Activated naive CD4-positive, alpha-beta T cell treated with anti-CD3 and anti-CD28 coated beads, Interleukin-2, amount 50 U/mL, for 72 hours (primary cell): ENCODE measurements around the gene CHST9. TPM values are rescaled to one million over a fixed set of nuclear protein-coding genes. Genes with fewer than 3 reads are reported as not detected.

Experiments used
- ATAC-seq, 2 donors: fragments of 150-1000 bp; cut with Tn5 transposase; 2 replicates each; pipeline ENCODE4 v1.10.0; 2021; ENCODE audit warnings: mild to moderate bottlenecking in 2 of 2, moderate library complexity in 2 of 2
- DNase-seq, 2 donors: peaks; one replicate each; pipeline ENCODE4 v3.0.0; 2021 to 2022; ENCODE audit warnings: low spot score in 2 of 2
- H3K27ac Mint-ChIP-seq, 2 donors: one replicate each; pipeline ENCODE4 v1.8.0; 2022; ENCODE audit warnings: mild to moderate bottlenecking in 2 of 2, mixed read lengths in 2 of 2
- H3K36me3 Mint-ChIP-seq, 2 donors: one replicate each; pipeline ENCODE4 v1.8.0; 2022; ENCODE audit warnings: mixed read lengths in 2 of 2
- H3K9me3 Mint-ChIP-seq, 2 donors: one replicate each; pipeline ENCODE4 v1.8.0; 2022; ENCODE audit warnings: mixed read lengths in 2 of 2
- total RNA-seq, 2 donors: library from RNA; stranded (reverse); gene quantifications; one replicate each; pipeline ENCODE4 v1.2.3, GENCODE V29; 2022

Gene CHST9
- total RNA-seq, 2 donors from 2014 or later: not detected

DNA sequence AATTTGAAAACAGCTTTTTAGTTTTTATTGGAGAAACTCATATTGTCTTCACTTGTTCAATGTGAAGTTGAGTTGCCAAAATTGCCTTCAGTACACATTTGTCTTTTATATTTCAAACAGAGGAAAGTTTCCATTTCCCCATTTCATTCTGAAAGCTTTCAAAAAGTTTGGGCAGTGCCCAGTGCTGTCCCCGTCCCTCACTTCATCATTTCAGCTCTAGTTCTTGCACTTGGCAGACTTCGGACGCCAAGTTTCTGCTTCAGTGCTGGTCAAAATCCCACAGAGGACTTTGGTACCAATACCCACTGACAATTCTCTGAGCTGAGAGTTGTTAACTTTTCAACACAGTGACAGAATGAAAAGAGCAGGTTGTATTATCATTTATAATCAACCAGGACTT, 276.2 kb downstream of the CHST9 start:
- no peak for DNase-seq
- Mint-ChIP-seq H3K27ac (no peak overlapping the region), H3K36me3 (peaks cover 0 to 6% of the 10 kb centered on the region in 2 donors), H3K9me3 (peaks cover 15 to 19% of the 10 kb centered on the region in 2 donors)
- no peak for ATAC-seq

DNA sequence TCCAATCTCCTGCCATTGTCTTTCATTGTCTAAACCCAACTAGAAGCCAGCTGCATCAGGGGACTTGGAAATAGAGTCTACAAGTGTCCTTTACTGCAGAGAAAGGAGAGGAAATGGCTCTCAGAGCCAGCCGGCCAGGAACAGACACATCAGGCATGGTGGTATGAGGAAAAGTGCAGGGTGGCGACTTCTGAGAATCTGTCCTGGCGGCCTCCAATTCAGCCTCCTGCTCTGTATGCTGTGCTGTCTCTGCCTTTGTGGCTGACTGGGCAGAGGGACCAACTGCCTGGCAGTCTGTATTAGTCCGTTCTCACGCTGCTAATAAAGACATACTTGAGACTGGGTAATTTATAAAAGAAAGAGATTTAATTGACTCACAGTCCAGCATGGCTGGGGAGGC, 282.8 kb downstream of the CHST9 start:
- H3K9me3 Mint-ChIP-seq: peaks cover 13 to 29% of the 10 kb centered on the region in 2 donors
- ATAC-seq: no peak
- no peak overlapping the region for H3K27ac Mint-ChIP-seq
- H3K36me3 Mint-ChIP-seq: peaks cover 0 to 23% of the 10 kb centered on the region in 2 donors
- DNase-seq: no peak

DNA sequence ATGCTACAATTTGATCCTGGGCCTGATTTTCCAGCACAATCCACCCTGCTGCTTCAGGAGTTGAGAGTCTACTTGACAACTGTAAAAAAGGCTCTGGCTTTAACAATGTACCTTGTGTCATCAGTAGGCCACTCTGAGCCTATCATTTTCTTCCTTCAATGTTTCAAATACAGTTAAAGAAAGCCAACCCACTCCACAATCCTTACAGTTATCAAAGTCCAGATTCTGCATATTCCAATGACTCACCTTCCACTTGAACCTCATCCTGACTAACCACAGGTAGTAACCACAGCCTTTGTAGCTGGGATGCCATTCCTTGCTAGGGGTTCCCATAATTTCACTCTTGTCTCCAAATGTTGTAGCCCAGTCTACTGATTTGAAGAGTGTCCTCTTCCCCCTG, 284.1 kb downstream of the CHST9 start:
- no peak overlapping the region for H3K27ac Mint-ChIP-seq
- ATAC-seq (no peak), DNase-seq (no peak)
- H3K36me3 Mint-ChIP-seq: peaks cover 0 to 23% of the 10 kb centered on the region in 2 donors
- H3K9me3 Mint-ChIP-seq: peaks cover 7 to 22% of the 10 kb centered on the region in 2 donors

DNA sequence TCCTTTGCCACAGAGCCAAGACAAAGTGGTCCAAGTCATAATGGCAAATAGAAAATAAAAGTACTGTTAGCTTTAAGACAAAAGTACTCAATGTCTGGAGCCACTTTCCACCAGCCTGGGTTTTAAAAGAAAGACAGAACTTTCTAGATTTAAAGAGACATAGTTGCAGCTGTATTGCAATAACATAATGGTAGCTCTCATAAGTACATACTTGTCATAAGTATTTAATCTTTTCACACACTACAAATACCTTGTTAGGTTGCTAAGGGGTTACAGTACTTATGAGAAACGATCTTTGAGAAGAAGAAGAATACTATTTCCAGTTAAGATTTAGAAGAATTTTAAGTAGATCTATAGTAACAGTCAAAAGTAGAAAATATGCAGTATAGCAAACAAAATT, 290.7 kb downstream of the CHST9 start:
- H3K36me3 Mint-ChIP-seq: no peaks in the 10 kb centered on the region
- no peak for ATAC-seq
- DNase-seq: no peak
- H3K9me3 Mint-ChIP-seq: peaks cover 0 to 6% of the 10 kb centered on the region in 2 donors
- H3K27ac Mint-ChIP-seq: no peak overlapping the region

DNA sequence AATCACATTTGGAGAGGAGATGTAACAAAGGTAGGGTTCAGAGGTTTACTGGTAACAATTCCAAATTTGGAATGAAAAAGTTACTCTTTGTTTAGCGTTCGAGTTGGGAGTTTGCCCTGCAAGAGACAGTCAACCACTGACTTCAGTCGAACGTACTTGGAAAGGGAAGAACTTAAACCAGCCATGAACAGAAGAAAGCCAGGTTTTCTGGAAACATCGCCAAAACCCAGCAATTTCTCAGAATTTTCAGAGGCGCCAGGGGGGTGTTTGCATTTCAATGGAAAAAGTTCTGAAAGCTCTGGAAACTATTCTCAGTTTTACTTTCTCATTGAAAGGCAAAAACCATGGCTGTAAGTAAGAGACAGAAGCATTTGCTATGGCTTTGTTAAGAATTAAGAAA, 291.1 kb downstream of the CHST9 start:
- DNase-seq (no peak), ATAC-seq (no peak)
- H3K36me3 Mint-ChIP-seq: no peaks in the 10 kb centered on the region
- no peak overlapping the region for H3K27ac Mint-ChIP-seq
- H3K9me3 Mint-ChIP-seq: peaks cover 0 to 9% of the 10 kb centered on the region in 2 donors

DNA sequence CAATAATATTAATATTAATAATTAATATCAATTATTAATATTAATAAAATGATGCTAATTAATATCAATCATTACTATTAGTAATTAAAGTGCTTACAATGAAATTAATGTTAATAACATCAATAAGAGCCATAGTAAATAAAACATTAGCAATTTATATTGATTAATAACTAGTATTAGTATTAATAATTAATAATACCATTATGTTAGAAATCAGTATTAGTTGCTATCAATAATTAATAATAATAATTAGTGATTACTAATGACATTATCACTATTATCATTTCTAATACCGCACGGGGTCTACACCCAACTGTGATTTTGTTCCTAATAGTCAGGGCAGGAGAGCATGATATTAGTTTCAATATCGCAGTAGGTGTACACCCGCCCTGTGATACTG, 296.8 kb downstream of the CHST9 start:
- DNase-seq (no peak), ATAC-seq (no peak)
- no peaks in the 10 kb centered on the region for H3K36me3 Mint-ChIP-seq
- H3K9me3 Mint-ChIP-seq: peaks cover 0 to 8% of the 10 kb centered on the region in 2 donors
- H3K27ac Mint-ChIP-seq: no peak overlapping the region

DNA sequence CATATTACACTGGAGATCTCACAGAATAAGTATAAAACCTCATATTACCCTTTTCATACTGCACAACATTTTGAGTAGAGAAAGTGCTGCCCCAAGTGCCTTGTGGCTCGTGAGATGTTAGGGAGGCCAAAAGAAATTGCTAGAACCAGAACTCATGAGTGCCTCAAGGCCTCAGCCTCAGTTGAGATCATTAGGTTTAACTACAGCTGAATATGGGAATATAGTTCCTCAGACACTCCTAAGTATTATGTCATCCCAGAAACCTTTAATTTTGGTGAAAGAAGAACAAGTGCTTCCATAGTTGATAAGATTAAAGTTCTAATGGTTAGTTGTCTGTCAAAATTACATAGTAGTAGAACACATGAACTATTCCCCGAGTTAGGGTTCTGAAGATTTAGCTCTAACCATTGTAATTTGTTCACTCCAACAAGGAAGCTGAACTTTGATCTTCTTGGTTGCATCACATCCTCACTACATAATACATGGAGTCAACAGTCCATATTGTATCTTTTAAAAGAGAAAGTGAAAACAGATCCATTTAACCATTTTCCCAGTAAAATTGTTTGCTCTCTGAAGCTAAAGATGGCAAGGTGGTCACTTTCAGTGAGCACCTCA, 310.0 kb downstream of the CHST9 start:
- Mint-ChIP-seq H3K36me3 (no peaks in the 10 kb centered on the region), H3K27ac (no peak overlapping the region), H3K9me3 (peaks cover 4 to 23% of the 10 kb centered on the region in 2 donors)
- DNase-seq: no peak
- ATAC-seq: no peak

DNA sequence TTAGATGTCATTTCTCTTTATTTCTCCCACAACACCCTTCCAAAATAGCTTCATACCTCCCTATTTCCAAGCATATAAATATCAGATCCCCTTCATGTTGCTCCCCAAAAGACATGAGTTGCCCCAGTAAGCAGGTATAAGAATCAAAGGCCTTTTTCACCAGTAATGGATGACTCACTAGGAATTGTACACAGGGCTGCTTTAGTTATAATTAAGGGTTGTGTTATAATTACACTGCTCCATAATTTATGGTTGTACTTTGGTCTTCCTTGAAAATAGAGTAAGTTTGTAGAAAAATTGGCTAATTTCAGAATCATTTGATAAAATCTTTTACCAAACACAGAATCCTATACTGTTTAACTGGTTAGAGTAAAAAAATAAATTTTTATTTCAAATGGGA, 310.8 kb downstream of the CHST9 start:
- Mint-ChIP-seq H3K9me3 (peaks cover 7 to 23% of the 10 kb centered on the region in 2 donors), H3K36me3 (no peaks in the 10 kb centered on the region), H3K27ac (no peak overlapping the region)
- DNase-seq: no peak
- ATAC-seq: no peak

DNA sequence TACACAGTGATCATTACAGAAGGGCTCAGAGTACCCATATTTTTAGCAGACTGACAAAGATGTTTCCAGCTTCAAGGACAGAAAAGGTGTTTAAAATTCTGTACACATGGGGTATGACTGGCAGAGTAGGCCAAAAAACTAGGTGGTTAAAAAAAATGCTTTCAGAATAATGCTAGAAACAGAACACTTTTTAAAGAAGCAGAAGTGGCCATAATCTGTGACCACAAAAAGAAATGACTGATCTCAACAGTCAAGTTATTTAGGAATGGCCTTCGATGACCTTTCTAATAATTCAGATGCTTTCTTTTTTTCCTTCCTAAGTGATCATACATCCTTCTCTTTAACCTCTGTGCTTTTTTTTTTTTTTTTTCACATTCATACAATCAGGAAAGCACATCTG, 315.5 kb downstream of the CHST9 start:
- Mint-ChIP-seq H3K27ac (no peak overlapping the region), H3K9me3 (peaks cover 4 to 13% of the 10 kb centered on the region in 2 donors), H3K36me3 (no peaks in the 10 kb centered on the region)
- DNase-seq: no peak
- ATAC-seq: no peak

DNA sequence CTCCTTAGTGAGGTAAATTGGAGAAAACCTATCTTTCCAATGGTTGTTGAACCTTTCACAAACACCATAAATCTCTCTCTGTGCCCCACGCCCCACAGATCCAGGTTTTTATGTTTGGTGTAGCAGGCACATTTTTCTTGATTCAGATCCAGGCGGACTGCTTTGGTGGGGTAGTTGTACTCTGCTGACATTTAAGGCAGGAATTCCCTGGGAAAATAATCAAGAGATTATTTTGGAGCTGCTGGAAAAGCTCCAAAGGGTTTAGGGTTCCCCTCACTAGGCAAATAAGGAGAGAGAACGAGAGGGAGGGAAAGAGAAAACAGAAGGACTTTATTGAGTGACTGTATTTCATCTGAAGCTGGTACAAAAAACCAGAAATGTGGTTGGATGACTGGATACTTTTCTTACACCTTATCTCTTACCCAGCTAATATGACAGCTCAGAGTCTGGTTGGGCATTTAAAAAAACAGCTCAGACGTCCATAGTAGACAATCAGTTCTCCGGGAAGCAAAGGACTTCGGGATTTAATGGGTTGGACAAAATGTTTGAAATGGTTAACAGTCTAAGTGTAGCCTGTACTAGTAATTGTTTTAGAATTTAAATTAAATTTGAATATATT, 316.0 kb downstream of the CHST9 start:
- peaks cover 4 to 10% of the 10 kb centered on the region in 2 donors for H3K9me3 Mint-ChIP-seq
- H3K36me3 Mint-ChIP-seq: no peaks in the 10 kb centered on the region
- no peak for ATAC-seq
- DNase-seq: no peak
- H3K27ac Mint-ChIP-seq: no peak overlapping the region

DNA sequence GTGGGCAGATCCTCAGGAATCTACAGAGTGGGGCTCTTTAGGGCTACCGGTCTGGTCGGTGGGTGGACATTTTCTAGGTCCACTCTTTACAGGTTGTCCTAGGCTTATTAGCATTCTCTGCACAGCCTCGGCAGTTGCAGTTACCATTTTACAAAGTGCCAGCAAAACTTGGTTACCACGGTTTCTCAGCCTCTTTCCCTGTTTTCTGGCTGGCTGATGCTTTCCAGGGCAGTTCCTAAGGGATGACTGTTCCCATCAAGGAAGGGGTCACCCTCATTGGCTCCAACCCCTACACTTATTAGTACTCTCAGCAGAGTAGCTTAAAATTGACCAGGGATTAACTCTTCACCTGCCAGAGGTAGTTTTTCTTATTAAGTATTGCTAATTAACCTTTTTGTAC, 317.6 kb downstream of the CHST9 start:
- Mint-ChIP-seq H3K9me3 (peaks cover 4 to 5% of the 10 kb centered on the region in 2 donors), H3K27ac (no peak overlapping the region), H3K36me3 (no peaks in the 10 kb centered on the region)
- DNase-seq (no peak), ATAC-seq (no peak)

DNA sequence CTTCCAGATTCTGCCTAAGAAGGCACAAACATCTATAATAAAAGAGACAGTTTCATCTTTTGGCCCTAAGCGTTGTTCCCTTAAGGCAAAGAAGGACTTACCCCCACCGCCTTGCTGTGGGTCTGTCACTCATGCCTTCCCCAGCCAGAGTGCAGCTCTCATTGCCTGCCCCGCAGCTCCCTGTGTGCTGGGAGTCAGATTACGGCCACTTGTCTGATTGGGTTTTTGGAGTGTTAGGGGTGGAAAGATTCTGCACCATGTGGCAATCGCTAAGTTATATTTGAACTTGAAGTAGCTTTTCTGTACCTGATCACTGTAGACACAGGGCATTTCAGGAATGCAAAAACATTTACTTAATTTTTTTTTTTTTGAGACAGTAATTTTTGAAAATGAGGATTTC, 319.6 kb downstream of the CHST9 start, which contains the start of gene AQP4:
Gene AQP4 (minus strand): TSS at position 151 of the 400 bp plus-strand sequence. CDS start 18 bp downstream, at position 133.
- ATAC-seq (no peak), DNase-seq (no peak)
- H3K27ac Mint-ChIP-seq: no peak within 1 kb of the TSS
- H3K9me3 Mint-ChIP-seq: peaks cover 0 to 4% of the 10 kb centered on the region in 2 donors
- no peaks in the 10 kb centered on the region for H3K36me3 Mint-ChIP-seq

DNA sequence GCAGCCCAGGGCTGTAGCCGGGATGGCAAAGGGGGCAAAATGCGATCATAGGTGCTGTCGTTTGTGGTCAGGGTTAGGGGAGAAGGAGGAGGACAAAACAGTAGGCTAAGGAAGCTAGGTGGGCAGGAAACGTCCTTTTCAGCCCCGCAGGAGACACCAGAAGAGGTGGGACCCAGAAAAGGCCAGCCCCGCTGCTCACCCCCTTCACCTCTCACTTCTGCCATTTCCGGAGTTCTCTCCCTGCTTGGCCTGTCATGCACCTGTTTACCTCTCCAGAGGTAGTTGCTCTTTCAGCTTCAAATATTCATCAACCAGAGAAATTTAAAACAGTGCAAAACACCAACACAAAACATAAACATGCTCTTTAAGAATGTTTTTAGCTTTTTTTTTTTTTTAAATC, 320.4 kb downstream of the CHST9 start:
- no peak for ATAC-seq
- no peaks in the 10 kb centered on the region for H3K9me3 Mint-ChIP-seq
- no peak overlapping the region for H3K27ac Mint-ChIP-seq
- no peak for DNase-seq
- no peaks in the 10 kb centered on the region for H3K36me3 Mint-ChIP-seq

DNA sequence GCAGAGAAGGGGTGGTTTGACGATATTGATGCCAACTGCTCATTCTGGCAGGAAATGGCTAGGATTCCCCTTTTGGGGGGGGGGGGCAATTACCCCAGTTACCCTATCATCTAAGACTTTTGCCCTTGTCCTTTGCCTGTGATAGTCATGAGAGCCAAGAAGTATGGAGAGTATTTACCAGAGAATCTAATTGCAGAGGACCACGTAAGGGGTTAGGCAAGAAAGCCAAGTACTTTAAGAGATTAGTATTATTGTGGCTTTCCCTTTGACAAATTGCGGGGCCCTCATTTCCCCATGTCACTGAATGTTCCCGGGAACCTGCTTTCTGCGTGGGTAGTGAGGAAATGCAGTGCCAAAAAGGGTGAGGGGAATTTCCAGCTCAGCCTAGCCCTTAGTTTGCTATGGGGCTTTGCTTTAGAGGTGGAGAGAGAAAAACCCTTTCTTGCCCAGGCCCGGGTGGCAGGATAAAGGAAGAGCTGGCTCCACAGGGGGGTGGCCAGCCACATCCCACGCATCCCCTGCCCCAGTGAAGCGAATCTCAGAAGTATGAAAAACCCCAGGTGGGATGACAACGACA, 321.1 kb downstream of the CHST9 start:
- no peaks in the 10 kb centered on the region for H3K9me3 Mint-ChIP-seq
- H3K27ac Mint-ChIP-seq: no peak overlapping the region
- DNase-seq (no peak), ATAC-seq (no peak)
- no peaks in the 10 kb centered on the region for H3K36me3 Mint-ChIP-seq

DNA sequence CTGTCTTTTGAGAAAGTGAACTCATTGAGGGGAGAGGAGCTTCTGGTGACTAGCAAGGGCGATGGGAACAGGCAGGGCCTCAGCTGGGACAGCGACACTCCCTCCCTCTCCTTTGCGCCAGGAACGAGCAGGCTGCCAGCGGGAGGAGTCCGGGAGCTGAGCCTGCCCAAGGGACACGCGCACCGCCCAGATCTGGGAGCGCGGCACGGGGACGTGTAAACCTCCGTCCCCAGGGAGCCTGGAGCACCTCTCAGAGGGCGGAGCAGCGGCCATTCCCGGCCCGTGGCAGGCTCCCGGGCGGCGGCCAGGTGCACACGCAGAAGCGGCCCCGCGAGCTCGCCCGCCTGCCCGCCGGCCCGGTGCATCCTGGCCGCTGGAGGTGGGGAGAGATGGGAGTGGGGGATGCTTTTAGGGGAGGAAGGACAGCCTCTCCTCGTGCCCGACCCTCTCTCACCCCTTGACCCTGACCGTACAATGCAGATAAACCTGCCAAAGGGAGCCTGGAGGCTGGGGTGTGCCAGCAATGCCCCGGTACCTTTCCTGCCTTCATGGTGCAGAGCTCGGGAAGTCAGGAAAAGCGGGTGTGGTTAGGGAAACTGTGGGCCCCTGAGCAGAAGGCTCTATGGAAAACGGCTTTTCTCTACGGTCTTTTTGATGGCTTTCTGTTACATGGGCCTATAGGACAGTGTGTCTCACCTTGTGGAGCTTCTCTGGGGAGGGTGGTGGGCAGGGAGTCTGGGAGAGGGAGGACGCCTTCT, 321.8 kb downstream of the CHST9 start:
- no peak overlapping the region for H3K27ac Mint-ChIP-seq
- DNase-seq: no peak
- H3K36me3 Mint-ChIP-seq: no peaks in the 10 kb centered on the region
- ATAC-seq: no peak
- no peaks in the 10 kb centered on the region for H3K9me3 Mint-ChIP-seq

DNA sequence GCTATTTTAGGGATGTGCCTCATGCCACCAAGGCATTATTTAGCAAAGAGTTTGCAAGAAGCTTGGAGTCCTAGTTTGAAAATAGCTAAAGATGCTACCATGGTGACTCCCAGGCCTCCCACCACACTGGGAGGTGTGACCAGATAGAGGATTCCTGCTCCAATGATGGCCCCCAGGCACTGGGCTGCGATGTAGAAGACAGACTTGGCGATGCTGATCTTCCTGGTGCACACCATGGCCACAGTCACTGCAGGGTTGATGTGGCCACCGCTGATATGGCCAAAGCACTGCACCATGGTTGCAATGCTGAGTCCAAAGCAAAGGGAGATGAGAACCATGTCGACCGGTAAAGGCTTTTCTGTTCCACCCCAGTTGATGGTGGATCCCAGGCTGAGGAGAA, 323.0 kb downstream of the CHST9 start:
- no peaks in the 10 kb centered on the region for H3K36me3 Mint-ChIP-seq
- no peak for ATAC-seq
- H3K9me3 Mint-ChIP-seq: no peaks in the 10 kb centered on the region
- no peak for DNase-seq
- H3K27ac Mint-ChIP-seq: no peak overlapping the region
